ENCODE results near the gene TPPP.

TPPP gene

DNA sequence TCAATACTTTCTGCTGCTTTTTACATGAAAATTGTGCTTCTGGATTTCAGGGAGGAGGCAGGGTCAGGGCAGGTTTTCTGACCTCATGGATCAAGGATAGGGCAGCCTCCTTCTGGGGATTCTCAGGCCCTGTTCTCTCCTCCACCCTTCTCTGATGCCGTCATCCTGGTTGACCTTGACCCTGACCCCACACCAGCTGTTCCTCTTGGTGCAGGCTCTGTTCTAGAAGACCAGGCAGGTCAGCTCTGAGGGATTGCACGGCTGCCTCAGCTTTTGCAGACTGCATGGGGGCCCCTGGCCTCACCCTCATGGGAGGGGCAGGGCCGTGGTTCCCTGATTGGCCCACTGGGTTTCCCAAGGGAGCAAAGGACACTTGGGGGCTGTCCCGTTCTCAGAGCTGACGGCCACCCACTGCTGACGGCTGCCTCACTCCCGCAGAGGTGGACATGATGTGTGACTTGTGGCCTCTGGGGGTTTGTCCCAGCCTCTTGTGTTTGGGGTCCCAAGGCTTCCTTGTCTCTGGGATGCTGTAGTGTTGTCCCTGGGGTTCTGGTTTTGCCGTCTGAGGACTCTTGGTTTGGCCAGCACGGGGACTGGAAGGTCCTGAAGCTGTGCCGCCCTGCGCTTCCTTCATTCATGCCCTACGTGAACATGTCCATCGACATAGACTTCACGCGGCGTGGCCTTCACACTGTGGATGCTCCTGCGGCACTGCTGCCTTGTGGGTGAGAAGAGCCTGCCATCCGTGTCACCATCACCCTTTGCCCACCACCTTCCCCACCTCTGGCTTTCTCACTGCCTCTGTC, 46.6 kb downstream of the TPPP start:
- Histone ChIP-seq H3K4me3 (ENCODE audit: low read depth, low read length) (no peak overlapping the region), H3K36me3 (ENCODE audit: control insufficient read depth in 2 of 2, insufficient read depth in 1 of 2, low read length in 2 of 2) (peaks cover 32 to 79% of the 10 kb centered on the region in 2 experiments), H3K27ac (ENCODE audit: extremely low read depth, low read depth, low read length) (no peak overlapping the region), H3K9me3 (ENCODE audit: control insufficient read depth, insufficient read depth, low read depth, low read length) (no peaks in the 10 kb centered on the region), H3K4me1 (ENCODE audit: control insufficient read depth, insufficient read depth, low read length) (no peaks in the 10 kb centered on the region)
- ChIA-PET POLR2A (no interaction called here), CTCF (no interaction called here)
- no peak for TF ChIP-seq ZNF239 (tag by site-specific recombination; IDR thresholded peaks at IDR 0.05)
- no peak for TF ChIP-seq ZNF510 (tag by site-specific recombination; IDR thresholded peaks at IDR 0.05; ENCODE audit: insufficient replicate concordance)

DNA sequence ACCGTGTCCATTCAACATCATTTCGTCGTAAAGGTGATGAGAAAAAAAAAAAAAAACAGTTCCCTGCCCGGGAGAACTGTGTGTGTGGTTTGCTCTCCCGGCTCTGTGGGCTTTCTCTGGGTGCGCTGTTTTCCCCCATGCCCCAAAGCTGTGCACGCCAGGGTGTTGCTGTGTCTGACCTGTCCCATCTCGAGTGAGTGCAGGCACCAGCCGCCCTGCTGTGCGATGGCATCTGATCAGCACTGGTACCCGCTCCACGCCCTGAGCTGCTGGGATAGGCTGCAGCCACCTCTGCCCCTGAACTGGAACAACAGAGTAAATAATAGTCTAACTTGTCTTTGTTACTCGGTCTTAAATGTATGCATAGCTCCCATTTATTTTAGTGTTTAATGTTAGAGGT, 47.7 kb downstream of the TPPP start:
- POLR2A ChIA-PET = no interaction called here

DNA sequence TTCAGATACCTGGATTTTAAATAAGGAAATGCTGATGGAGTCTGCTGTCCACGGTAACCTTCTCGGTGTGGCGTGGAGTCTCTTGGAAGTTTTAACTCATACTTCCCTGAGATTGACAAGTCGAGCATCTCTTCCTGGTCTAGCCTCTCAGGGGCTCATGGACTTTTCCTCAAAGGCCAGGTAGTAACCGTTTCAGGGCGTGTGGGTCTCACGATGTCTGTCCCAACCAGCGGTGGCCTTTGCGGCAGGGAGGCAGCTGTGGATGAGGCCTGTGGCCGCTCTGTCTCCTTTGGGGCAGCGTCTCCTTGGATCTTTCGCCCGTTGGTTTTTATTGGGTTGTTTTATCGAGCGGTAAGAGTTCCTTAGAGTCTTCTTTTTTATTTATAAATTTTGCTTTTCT, 48.2 kb downstream of the TPPP start:
- Histone ChIP-seq H3K36me3 (ENCODE audit: control insufficient read depth in 2 of 2, insufficient read depth in 1 of 2, low read length in 2 of 2) (peaks cover 37 to 90% of the 10 kb centered on the region in 2 experiments), H3K9me3 (ENCODE audit: control insufficient read depth, insufficient read depth, low read depth, low read length) (no peaks in the 10 kb centered on the region), H3K4me1 (ENCODE audit: control insufficient read depth, insufficient read depth, low read length) (no peaks in the 10 kb centered on the region), H3K4me3 (ENCODE audit: low read depth, low read length) (no peak overlapping the region), H3K27ac (ENCODE audit: extremely low read depth, low read depth, low read length) (no peak overlapping the region)
- ChIA-PET POLR2A (no interaction called here), CTCF (no interaction called here)
- TF ChIP-seq ZNF10 (tag by site-specific recombination; IDR thresholded peaks at IDR 0.05) (no peak), ZNF747 (tag by site-specific recombination; IDR thresholded peaks at IDR 0.05) (no peak), ZBTB1 (tag by site-specific recombination; IDR thresholded peaks at IDR 0.05) (no peak), ZNF391 (tag by site-specific recombination; IDR thresholded peaks at IDR 0.05; ENCODE audit: borderline replicate concordance, low read depth) (no peak), SALL2 (tag by site-specific recombination; IDR thresholded peaks at IDR 0.05; ENCODE audit: borderline replicate concordance) (no peak), ZNF433 (tag by site-specific recombination; IDR thresholded peaks at IDR 0.05; ENCODE audit: low read depth) (no peak), ZNF585B (tag by site-specific recombination; IDR thresholded peaks at IDR 0.05) (no peak)
- TF ChIP-seq, protein P1, sequence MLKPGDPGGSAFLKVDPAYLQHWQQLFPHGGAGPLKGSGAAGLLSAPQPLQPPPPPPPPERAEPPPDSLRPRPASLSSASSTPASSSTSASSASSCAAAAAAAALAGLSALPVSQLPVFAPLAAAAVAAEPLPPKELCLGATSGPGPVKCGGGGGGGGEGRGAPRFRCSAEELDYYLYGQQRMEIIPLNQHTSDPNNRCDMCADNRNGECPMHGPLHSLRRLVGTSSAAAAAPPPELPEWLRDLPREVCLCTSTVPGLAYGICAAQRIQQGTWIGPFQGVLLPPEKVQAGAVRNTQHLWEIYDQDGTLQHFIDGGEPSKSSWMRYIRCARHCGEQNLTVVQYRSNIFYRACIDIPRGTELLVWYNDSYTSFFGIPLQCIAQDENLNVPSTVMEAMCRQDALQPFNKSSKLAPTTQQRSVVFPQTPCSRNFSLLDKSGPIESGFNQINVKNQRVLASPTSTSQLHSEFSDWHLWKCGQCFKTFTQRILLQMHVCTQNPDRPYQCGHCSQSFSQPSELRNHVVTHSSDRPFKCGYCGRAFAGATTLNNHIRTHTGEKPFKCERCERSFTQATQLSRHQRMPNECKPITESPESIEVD (tag by site-specific recombination; IDR thresholded peaks at IDR 0.05) = no peak
- TF ChIP-seq, protein P2, sequence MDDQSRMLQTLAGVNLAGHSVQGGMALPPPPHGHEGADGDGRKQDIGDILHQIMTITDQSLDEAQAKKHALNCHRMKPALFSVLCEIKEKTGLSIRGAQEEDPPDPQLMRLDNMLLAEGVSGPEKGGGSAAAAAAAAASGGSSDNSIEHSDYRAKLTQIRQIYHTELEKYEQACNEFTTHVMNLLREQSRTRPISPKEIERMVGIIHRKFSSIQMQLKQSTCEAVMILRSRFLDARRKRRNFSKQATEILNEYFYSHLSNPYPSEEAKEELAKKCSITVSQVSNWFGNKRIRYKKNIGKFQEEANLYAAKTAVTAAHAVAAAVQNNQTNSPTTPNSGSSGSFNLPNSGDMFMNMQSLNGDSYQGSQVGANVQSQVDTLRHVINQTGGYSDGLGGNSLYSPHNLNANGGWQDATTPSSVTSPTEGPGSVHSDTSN (CRISPR knock-in tag; IDR thresholded peaks at IDR 0.05) = no peak

More for the DNA sequence above, 47.7 kb downstream of the TPPP start:
- no peaks in the 10 kb centered on the region for H3K9me3 ChIP-seq (ENCODE audit: control insufficient read depth, insufficient read depth, low read depth, low read length)
- TF ChIP-seq YY1 (tag by site-specific recombination; IDR thresholded peaks at IDR 0.05) = no peak
- no peak for TF ChIP-seq TRIM28 (IDR thresholded peaks at IDR 0.05; ENCODE audit: borderline replicate concordance, low read length)
- no peak for TF ChIP-seq ZNF596 (tag by site-specific recombination; IDR thresholded peaks at IDR 0.05)
- TF ChIP-seq ZNF10 (tag by site-specific recombination; IDR thresholded peaks at IDR 0.05) = no peak
- TF ChIP-seq, protein P3, sequence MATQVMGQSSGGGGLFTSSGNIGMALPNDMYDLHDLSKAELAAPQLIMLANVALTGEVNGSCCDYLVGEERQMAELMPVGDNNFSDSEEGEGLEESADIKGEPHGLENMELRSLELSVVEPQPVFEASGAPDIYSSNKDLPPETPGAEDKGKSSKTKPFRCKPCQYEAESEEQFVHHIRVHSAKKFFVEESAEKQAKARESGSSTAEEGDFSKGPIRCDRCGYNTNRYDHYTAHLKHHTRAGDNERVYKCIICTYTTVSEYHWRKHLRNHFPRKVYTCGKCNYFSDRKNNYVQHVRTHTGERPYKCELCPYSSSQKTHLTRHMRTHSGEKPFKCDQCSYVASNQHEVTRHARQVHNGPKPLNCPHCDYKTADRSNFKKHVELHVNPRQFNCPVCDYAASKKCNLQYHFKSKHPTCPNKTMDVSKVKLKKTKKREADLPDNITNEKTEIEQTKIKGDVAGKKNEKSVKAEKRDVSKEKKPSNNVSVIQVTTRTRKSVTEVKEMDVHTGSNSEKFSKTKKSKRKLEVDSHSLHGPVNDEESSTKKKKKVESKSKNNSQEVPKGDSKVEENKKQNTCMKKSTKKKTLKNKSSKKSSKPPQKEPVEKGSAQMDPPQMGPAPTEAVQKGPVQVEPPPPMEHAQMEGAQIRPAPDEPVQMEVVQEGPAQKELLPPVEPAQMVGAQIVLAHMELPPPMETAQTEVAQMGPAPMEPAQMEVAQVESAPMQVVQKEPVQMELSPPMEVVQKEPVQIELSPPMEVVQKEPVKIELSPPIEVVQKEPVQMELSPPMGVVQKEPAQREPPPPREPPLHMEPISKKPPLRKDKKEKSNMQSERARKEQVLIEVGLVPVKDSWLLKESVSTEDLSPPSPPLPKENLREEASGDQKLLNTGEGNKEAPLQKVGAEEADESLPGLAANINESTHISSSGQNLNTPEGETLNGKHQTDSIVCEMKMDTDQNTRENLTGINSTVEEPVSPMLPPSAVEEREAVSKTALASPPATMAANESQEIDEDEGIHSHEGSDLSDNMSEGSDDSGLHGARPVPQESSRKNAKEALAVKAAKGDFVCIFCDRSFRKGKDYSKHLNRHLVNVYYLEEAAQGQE (tag by site-specific recombination; IDR thresholded peaks at IDR 0.05) = no peak
- no peak for TF ChIP-seq WT1 (tag by site-specific recombination; IDR thresholded peaks at IDR 0.05)
- no peak for TF ChIP-seq ZNF2 (tag by site-specific recombination; IDR thresholded peaks at IDR 0.05)
- peaks cover 33 to 85% of the 10 kb centered on the region in 2 experiments for H3K36me3 ChIP-seq (ENCODE audit: control insufficient read depth in 2 of 2, insufficient read depth in 1 of 2, low read length in 2 of 2)
- H3K27ac ChIP-seq (ENCODE audit: extremely low read depth, low read depth, low read length) = no peak overlapping the region
- H3K4me3 ChIP-seq (ENCODE audit: low read depth, low read length) = no peak overlapping the region
- no peaks in the 10 kb centered on the region for H3K4me1 ChIP-seq (ENCODE audit: control insufficient read depth, insufficient read depth, low read length)
- CTCF ChIA-PET = no interaction called here

Measured in HEK293 (cell line).